AG10803 (cell line): ENCODE results near the gene GH2.

Experiments
- DNase-seq: peaks from one replicate; pipeline ENCODE4 v3.0.0; 2010; ENCODE audit warnings: low read depth
- H3K4me3 ChIP-seq: 2 replicates; pipeline ENCODE4 v1.5.1; 2011; ENCODE audit warnings: mild to moderate bottlenecking, low read length, control low read depth
- TF ChIP-seq, protein P1 (sequence below): conservative IDR thresholded peaks from 2 replicates; pipeline ENCODE4 v1.5.1; 2011; ENCODE audit warnings: mild to moderate bottlenecking, low read length, control low read depth, inconsistent platforms

GH2 gene

DNA sequence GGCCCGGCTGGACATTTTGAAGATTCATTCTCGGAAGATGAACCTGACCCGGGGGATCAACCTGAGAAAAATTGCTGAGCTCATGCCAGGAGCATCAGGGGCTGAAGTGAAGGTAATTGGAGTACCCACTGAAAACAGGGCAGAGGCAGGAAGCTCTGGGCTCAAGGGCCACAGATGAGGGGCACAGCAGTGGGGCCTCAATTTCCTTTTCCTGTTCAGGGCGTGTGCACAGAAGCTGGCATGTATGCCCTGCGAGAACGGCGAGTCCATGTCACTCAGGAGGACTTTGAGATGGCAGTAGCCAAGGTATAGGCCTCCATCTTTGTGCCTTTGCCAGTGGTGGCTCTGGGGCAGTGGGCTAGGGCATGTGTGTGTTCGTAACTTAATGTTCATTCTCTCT lies 50.2 kb downstream of the GH2 start:
- no peak for DNase-seq
- no peak overlapping the region for H3K4me3 ChIP-seq
- TF ChIP-seq, protein P1, sequence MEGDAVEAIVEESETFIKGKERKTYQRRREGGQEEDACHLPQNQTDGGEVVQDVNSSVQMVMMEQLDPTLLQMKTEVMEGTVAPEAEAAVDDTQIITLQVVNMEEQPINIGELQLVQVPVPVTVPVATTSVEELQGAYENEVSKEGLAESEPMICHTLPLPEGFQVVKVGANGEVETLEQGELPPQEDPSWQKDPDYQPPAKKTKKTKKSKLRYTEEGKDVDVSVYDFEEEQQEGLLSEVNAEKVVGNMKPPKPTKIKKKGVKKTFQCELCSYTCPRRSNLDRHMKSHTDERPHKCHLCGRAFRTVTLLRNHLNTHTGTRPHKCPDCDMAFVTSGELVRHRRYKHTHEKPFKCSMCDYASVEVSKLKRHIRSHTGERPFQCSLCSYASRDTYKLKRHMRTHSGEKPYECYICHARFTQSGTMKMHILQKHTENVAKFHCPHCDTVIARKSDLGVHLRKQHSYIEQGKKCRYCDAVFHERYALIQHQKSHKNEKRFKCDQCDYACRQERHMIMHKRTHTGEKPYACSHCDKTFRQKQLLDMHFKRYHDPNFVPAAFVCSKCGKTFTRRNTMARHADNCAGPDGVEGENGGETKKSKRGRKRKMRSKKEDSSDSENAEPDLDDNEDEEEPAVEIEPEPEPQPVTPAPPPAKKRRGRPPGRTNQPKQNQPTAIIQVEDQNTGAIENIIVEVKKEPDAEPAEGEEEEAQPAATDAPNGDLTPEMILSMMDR = no peak

DNA sequence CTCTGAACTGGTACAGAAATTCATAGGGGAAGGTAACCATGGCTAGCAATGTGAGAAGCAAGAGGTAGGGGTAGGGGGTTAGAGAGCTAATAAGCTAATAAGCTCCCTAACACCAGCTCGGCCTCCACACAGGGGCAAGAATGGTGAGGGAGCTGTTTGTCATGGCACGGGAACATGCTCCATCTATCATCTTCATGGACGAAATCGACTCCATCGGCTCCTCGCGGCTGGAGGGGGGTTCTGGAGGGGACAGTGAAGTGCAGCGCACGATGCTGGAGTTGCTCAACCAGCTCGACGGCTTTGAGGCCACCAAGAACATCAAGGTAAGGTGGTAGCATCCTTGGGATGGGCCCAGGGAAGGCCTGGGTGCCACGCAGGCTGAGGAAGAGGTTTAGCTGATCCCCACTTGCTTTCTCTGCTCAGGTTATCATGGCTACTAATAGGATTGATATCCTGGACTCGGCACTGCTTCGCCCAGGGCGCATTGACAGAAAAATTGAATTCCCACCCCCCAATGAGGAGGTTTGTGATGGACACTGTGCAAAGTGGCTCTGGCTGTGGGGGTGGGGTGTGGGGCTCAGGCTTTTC lies 50.7 kb downstream of the GH2 start:
- TF ChIP-seq, protein P1 = no peak
- H3K4me3 ChIP-seq = no peak overlapping the region
- DNase-seq = no peak

DNA sequence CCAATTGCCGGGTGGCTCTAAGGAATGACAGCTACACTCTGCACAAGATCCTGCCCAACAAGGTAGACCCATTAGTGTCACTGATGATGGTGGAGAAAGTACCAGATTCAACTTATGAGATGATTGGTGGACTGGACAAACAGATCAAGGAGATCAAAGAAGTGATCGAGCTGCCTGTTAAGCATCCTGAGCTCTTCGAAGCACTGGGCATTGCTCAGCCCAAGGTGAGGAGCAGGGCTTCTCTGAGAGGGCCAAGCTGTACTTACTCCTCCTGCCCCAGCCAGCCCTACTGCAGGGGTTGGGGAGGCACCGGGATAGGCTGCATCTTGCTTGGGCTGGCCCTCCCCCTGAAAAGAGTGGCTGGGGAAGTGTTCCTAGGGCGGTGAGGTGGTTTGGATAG lies 51.5 kb downstream of the GH2 start:
- TF ChIP-seq, protein P1 = no peak
- DNase-seq = no peak
- no peak overlapping the region for H3K4me3 ChIP-seq
